CD4-positive, alpha-beta T cell treated with Interleukin-12 subunit alpha and Interleukin-12 subunit beta, for 1 hour (primary cell): ENCODE results near the gene HTR6.
A peak's percentile ranks its signal among the peaks of the same experiment; 100 is the strongest.
"Not testable (repeated sequence)": the region's sequence is repeated elsewhere in the genome, so short reads cannot be mapped to it uniquely, and the experiment has no call there.

Source experiments
- DNase-seq: peaks from one replicate; pipeline ENCODE4 v3.0.0-alpha.2; 2020

HTR6 gene

DNA sequence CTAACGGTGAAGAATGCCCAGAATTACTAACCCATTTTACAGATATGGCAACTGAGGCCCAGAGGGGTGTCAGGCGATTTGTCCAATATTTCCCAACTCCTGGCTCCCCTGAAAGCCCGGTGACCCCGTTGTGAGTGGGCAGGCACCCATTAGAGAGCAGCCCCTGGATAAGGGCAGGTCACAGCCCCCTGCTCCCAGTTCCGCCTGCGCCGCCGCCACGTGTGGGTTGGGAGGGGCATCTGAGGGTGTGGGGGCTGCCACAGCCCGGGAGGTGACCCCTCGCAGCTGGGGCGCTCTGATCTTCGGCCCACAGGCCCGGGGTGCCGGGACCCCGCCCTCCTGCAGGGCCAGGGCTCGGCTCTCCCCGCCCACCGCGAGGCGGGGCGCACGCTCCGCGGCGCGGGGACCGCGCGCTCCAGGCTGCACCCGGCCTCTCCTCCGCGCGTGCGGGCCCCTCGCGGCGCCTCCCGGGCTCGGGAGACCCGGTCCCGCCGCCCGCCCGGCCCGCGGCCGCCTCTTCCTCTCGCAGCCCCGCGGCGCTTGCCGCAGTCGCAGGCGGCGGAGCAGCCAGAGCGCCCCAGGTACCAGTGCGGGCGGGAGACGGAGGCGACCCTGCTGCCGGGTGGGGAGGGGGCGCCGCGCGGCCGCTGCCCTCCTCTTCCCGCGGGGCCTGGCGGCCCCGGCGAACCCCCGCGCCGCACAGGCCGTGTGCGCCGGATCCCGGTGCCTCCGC lies at the start of gene HTR6:
Gene HTR6 (plus strand): TSS at position 423 of the 733 bp plus-strand sequence. CDS start 879 bp downstream, outside the sequence.
- peak; percentile 51 for DNase-seq

DNA sequence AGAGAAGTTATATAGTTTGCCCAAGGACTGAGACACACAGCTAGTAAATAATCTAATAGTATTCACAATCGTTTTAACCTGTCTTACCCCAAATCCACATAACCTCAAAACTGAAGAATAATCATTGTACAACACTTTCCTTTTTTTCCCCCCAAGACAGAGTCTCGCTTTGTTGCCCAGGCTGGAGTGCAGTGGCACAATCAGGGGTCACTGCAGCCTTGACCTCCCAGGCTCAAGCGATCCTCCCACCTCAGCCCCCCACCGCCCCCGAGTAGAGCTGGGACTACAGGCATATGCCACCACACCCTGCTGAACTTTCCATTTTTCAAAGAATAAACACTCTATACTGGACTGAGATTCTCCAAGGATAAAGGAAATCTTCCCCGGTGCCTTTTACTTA lies 49.2 kb upstream of the HTR6 start:
- no peak for DNase-seq

DNA sequence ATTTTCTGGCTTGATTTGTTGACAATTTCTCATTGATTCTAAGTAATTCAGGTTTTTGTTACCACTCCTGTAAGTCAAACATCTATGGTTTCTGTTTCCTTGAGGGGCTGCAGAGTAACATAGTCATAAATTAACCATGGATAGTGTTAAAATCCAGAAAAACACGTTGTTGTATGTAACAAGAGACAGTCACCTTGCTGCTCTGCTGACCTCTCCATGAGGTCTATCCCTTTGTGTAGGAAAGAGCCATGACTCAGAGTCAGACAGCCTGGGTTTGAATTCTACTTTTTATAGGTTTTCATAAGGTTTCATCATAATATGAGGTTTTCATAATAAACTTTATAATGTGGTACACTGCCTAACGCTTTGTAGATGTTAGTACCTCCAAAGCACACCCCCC lies 48.2 kb upstream of the HTR6 start:
- DNase-seq: no peak

DNA sequence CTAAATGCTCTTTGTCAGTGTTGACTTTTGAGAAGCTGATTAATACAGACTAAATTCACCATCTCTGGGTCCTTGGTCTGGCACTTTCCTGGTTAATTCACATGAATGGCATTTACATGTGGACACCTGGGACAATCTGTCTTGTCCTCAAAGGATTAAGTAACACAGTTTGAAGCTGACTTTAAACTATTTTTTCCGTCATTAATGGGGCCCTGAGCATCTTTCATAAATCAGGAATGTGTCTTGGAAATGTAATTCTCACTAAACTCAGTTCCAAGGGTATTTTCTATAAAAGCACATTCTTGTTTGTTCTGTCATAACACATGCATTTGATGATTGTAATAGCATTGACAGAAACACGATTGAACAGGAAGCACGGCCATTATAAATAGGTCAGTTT lies 47.3 kb upstream of the HTR6 start:
- no peak for DNase-seq

DNA sequence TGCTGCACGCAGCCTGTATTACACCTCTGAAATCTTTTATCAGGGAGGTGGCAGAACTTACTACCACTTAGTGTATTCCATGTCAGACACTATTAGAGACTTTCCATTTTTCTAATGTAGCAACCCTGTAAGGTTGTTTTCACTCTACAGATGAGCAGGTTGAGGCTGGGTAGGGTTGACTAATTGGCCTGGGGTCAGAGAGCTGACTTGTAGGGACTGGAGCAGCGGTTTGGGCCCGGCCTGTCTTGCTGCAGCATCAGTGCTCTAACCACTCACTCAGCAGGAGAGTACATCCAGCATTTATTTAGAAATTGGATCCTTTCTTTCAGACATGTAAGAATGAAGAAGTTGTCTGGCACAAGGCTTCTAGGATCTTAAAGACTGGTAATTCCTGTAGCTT lies 46.2 kb upstream of the HTR6 start:
- DNase-seq: no peak

DNA sequence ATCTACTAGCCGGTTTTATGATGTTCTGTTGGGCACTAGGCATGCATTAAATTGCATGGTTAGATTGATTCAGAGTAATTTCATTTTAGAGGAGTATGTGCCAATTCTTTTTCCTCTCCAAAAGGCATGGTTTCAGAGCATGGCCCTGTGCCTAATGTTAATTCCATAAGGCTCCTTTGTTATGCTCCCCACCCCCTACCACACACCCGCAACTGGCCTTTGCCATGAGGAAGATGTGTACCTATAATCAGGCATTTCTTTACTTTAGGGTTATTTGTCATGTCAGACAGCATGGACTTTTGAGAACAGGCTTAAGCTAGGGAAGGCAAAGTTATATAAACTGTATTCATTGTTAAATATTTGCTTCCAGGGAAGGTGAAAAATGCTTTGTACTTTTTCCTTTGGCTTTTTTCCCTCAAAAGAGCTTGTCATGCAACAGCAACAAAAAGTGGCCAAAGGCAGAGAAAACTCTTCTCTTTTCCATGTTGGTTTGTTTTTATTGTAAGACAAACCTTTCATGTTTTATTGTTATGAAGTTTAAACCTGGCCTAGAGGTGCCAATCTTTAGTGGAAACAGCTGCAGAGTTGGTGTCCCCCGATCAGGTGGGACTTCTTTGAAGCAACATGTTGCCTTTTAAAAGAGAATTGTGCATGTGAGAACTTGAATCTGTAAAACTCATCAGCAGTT lies 44.8 kb upstream of the HTR6 start:
- DNase-seq: no peak

DNA sequence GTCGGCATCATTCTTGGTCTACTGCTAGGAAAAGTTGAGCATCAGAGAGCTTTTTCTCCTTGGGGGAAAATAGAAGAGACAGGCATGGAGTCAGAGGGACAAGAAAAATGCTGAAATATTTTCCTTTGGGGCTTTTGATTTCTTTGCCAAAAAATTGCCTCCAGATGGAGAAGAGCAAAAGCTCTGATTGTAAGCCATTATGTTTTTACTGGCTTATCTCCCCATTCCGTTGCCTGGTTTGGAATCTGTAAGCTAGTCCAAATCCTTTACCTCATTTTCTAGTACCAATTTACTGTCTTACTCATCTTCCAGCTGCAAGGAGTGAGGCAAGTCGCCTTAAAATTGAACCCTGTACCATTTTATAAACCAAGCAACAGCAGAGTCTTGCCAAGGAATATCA lies 43.9 kb upstream of the HTR6 start:
- DNase-seq: no peak

DNA sequence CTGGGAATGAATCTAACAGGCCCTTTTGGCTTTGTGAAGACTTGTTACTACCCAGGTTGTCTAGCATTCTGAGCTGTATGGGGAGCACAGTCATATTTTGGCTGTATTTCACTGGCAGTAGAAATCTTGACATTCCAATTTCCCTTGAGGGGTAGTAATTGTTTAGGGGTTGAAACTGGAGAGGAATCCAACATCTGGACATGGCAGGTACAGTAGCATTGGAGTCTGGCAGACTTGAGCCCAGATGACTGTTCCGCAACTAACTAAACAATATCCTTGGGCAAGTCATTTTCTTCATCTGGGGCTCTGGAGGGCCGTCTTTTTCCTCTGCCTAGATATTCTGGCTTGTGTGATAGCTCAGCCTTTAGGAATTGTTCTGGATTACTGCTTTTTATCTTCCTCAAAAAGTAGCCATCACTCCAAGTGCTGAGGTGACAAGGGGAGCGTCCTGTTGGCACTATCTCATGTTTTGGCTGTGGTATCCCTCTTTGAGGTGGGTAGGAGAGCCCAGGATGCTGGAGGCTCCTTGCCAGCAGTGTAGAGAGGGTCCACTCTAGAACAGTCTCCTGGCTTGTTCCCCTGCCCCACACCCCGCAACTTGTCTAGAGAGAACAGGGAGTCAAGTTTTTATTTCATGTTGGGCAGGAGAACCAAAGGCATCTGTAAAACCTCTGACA lies 43.3 kb upstream of the HTR6 start:
- no peak for DNase-seq

DNA sequence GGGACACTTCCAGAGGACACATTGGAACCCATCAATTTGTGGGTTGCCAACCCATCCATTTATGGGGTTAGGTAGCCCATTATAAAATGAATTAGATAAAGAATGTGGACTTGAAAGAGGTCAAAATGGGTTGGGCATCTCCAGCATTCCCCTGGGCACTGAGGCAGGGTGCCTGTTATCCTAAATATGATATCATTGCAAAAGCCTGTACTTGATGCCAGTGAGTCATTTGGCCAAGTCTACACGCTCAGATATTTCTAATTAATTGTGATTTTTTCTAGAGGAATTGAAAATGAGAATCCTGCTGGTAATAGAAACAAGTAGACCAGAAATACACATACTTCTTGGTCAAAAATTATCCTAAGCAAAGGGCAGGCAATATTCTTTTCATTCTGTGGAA lies 42.5 kb upstream of the HTR6 start:
- no peak for DNase-seq

DNA sequence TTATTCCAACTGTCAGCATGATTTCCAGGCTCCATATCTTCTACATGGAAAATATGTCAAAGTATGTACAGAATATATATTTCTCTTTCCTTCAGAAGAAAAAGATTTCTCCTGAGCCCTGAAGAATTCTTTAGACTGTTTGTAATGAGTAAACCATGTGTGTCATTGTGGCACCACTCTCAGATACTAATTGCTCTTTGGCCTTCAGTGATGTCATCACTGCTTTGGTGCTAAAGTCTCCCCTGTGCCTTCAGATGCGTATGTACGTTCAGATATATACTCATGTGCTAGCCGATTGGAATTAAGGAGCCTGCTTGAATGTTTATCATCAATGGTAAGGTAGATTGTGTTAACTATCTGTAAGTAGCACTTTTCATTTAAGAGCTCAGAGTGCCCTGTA lies 41.2 kb upstream of the HTR6 start:
- no peak for DNase-seq

DNA sequence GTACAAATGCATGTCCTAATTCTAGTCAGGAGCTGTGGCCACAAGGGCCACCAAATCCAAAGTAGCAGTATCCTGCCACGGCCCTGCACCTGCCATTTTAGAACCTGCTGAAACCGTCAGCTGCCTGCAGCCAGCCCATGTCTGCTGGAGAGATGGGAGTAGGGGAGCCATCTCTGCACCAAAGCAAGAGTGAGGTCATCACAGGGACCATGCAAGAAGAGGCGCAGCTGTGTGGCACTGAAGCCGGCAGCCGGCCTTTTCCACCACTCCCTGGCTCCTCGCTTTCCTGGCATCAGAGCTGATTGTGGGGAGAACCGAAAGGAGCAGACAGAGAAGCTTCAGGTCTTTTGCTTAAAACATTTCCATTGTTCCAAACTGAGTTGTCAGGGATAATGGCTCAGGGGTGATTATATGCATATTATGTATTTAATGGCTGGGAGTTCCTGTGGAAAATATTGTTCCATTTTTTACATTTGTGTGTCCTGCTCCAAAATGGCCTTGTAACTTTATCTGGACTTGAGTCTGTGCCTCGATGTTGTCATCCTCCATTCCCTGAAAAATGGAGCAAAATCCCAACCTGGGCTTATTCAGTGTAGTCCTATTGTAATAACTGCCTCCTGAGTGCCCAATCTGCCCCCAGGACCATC lies 39.3 kb upstream of the HTR6 start:
- DNase-seq: no peak

DNA sequence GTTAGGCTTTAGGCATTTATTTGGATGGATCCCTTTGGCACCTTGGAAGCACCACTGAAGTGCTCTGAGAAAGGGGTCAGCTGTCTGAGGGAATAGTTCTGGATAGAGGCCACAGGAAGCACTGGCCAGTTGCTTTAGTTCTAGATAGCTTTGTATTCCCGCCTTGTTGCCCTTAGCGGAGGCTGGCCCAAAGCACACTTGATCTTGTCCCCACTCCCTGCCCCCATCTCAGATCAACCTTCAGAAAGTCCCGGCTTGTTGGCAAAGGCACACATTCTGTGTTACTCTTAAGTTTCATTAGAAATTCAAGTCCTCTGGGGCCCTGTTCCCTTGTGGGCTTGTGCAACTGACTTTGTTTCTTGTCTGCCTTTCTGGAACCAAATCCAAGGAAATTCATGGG lies 35.8 kb upstream of the HTR6 start:
- no peak for DNase-seq

DNA sequence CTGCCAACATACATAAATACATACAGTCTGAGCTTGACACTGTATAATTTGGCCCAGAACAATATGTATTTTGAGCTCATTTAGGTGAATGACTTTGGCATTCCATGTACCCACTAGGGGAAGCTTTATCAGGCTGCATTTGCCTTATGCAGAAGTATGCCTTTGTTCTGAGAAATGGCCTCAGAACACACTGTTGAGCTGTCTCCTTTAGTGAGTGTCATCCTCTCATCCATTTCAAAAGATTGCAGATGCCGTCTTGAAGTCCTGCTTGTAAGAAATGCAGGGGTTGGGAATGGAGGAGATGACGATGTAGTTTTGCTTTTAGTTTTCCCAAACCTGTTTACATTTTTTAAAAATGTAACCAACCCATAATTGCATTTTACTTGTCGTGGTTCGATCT lies 35.3 kb upstream of the HTR6 start:
- DNase-seq: no peak

DNA sequence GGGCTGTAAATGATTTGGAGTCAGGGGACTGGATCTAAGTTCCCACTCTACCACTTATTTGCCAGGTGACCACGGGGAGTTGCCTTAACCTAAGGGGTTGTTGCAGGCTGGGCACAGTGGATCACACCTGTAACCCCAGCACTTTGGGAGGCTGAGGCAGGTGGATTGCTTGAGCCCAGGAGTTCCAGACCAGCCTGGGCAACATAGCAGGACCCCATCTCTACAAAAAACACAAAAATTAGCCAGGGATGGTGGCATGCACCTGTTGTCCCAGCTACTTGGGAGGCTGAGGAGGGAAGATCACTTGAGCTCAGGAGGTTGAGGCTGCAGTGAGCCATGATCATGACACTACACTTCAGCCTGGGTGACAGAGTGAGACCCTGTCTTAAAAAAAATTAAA lies 34.5 kb upstream of the HTR6 start:
- not testable (repeated sequence) for DNase-seq

DNA sequence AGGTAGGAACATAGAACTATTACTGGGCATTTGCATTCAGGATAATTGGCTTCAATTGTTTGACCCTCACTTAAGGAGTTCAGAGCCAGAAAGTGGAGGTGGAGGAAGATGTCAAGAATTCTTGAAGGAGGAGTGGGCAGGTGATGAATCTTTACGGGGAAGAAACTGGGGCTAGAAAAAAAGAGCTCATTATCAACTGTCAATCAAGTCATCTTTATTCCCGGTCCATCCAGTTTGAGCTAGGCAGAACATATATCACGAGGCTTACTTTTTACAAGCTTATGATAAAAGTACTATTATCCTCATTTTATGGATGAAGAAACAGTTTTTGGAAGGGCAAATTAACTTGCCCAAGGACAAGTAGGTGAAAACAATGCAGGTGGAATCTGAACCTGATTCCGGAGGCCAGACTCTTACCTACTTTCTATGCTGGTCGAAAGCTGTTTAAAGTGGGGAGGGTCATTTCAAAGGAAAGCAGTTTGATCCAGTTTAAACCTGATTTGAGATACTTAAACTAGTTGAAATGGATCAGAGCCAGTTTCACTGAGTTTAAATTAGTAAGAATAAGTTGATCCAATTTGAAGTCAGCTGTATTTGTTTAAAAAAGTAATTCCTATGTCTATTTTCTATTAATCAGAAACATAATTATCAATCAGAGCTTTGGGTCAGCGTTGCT lies 33.8 kb upstream of the HTR6 start:
- no peak for DNase-seq

DNA sequence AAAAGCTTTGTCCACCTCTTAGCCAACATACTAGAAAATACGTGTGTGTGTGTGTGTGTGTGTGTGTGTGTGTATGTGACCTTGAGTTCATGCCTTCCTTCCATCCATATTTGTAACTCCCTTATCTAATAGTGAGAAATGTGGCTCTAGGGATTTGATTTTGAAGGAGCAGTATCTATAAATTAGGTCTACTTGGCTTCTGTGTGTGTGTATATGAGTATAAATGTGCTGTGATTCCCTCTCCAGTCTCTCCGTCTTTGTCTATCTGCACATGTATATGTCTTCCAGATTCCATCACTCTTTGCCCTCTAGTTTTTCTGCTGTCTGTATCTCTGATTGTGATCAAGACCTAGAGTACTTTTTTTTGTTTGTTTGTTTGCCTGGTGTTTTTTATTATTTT lies 32.5 kb upstream of the HTR6 start:
- no peak for DNase-seq

DNA sequence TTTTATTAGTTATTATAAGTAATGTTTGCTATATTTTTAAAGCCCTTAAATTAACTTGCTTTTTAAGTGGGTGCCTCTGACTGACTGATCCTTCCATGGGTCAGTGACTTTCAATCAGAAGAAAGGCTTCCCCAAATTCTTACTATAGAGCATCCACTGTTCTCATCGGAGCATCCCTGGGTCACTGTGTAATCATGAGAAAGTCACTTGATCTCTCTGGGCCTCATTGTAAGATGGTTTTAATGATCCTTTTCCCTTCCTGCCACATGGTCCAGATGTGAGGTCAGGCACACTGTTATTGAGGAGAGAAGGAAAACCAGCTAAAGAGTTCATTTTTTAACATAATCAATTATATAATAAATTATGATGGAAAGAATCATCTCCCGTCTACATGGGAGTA lies 31.6 kb upstream of the HTR6 start:
- DNase-seq: no peak

DNA sequence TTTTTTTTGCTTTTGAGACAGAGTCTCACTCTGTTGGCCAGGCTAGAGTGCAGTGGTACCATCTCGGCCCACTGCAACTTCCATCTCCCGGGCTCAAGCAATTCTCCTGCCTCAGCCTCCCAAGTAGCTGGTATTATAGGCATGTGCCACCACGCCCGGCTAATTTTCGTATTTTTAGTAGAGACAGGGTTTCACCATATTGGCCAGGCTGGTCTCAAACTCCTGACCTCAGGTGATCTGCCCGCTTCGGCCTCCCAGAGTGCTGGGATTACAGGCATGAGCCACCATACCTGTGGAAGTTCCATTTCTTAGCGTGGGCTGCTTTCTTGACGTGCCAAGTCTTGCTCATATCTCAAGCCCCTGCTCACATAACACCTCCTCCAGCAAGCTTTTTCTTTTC lies 29.6 kb upstream of the HTR6 start:
- not testable (repeated sequence) for DNase-seq

DNA sequence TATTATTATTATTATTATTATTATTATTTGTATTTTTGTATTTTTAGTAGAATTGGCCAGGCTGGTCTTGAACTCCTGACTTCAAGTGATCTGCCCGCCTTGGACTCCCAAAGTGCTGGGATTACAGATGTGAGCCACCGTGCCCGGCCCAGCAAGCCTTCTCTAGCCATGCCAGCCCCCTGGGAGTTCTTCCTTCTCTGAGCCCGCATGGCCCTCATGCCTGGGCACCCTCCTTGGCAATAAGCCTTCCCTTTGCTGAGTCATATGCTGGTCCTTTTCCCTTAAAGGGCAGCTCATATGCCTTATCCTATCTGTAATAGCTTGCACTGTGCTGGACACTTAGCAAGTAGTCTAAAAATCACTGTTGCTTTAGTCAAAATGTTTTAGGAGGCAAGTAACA lies 29.0 kb upstream of the HTR6 start:
- DNase-seq: no peak

DNA sequence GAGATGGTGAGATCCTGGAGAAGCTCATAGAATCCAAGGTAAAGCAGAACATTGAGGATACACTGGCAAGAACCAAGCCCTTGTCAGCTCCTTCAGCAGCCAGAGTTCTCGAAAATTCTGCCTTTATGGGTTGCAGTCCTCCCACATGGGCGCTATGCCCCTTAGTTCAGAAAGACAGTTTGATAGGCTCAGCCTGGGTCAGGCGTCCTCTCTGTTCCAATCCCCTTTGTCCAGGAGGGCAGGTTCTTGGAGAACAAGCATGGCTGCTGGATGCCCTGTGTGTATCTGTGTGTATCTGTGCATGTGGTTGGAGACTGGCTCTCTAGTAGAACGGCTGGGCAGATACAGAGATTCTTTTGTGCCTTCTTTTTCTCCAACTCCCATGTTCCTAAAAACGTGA lies 28.6 kb upstream of the HTR6 start:
- no peak for DNase-seq

DNA sequence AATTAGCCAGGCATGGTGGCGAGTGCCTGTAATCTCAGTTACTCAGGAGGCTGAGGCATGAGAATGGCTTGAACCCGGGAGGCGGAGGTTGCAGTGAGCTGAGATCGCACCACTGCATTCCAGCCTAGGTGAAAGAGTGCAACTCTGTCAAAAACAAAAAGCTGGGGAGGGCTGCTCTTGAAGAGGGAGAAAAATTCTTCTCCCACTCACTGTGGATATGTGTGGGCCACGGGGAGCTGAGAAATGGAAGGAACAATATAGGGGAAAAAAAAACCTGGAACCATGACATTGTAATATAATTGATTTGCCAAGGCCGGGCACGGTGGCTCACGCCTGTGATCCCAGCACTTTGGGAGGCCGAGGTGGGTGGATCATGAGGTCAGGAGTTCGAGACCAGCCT lies 27.9 kb upstream of the HTR6 start:
- not testable (repeated sequence) for DNase-seq

DNA sequence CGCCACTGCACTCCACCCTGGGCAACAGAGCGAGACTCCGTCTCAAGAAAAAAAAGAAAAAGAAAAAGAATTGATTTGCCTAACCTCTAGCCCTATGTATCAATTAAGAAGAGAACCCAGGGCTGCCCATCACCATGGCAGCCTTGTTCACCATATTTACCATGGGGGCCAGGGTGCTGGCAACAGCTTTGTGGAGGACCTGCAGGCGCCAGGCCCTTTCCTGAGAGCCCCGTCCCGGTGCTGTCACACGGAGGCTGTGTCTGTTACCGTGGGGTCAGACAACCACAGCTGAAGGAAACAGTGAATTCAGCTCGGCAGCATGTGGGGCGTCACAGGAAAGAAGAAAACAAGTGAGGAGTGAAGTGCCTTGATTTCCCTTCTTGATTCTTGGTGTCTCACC lies 27.1 kb upstream of the HTR6 start:
- DNase-seq: no peak

DNA sequence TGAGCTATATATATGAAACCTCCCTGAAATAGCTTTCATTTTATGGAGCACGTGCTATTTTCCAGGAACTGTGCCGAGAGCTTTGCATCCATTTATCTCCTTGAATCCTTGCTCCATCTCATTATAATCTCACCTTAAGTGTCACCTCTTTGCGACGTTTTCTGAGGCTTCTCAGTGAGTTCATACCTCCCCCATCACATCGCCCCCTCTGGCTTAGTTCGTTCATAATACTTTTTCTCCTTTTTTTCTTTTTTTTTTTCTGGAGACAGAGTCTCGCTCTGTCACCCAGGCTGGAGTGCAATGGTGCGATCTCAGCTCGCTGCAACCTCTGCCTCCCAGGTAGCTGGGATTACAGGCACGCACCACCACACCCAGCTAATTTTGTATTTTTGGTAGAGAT lies 25.4 kb upstream of the HTR6 start:
- DNase-seq: not testable (repeated sequence)
